GM19238 (cell line): ENCODE results near the gene EIF3F.

Source experiments
- DNase-seq: peaks from one replicate; pipeline ENCODE4 v3.0.0; 2011; ENCODE audit warnings: low spot score; ENCODE audit not compliant: insufficient read length

The EIF3F gene

GRCh38 chr11:8038811-8039529 lies 51.8 kb downstream of the EIF3F start:
- no peak for DNase-seq

- no peak for DNase-seq
Observed at GRCh38 chr11:8039530-8040260, 52.6 kb downstream of the EIF3F start.

- no peak for DNase-seq
Observed at GRCh38 chr11:8040261-8040920, 53.3 kb downstream of the EIF3F start.

GRCh38 chr11:8040921-8041285 lies 53.8 kb downstream of the EIF3F start:
- DNase-seq = no peak

GRCh38 chr11:8041576-8041975 lies 54.4 kb downstream of the EIF3F start:
- DNase-seq = no peak

GRCh38 chr11:8043756-8044155 lies 56.6 kb downstream of the EIF3F start:
- no peak for DNase-seq

- DNase-seq = no peak
Observed at GRCh38 chr11:8045839-8046238, 58.7 kb downstream of the EIF3F start.

- no peak for DNase-seq
Observed at GRCh38 chr11:8047382-8047781, 60.2 kb downstream of the EIF3F start.

- no peak for DNase-seq
Observed at GRCh38 chr11:8049084-8049483, 61.9 kb downstream of the EIF3F start.
